GM18951 (cell line): ENCODE data around the gene MYL5.

Source experiments
- POLR2A ChIP-seq: IDR thresholded peaks from 4 replicates; pipeline ENCODE4 v1.6.1; 2011; ENCODE audit warnings: mild to moderate bottlenecking; ENCODE audit not compliant: insufficient read length, insufficient read depth; ENCODE audit errors: extremely low read depth
- in situ Hi-C: fragments of 300-500 bp; cut with MboI; formaldehyde crosslinking; loops from one replicate; pipeline ENCODE4 v1.12.0; 2022; ENCODE audit warnings: low sequenced_read_pairs, mixed read lengths, inconsistent platforms; ENCODE audit not compliant: unreplicated experiment

The MYL5 gene

GRCh38 chr4:650461-650860, 23.9 kb upstream of the MYL5 start:
- in situ Hi-C loops = no loop called here
- TF ChIP-seq POLR2A = no peak

GRCh38 chr4:650951-651883, 23.1 kb upstream of the MYL5 start:
- TF ChIP-seq POLR2A = no peak
- in situ Hi-C loops = no loop called here

GRCh38 chr4:651884-652642, 22.3 kb upstream of the MYL5 start:
- in situ Hi-C loops = no loop called here
- TF ChIP-seq POLR2A = no peak

GRCh38 chr4:653080-653821, 21.1 kb upstream of the MYL5 start:
- in situ Hi-C loops = no loop called here
- no peak for TF ChIP-seq POLR2A

GRCh38 chr4:653831-654502, 20.4 kb upstream of the MYL5 start:
- in situ Hi-C loops = no loop called here
- TF ChIP-seq POLR2A = no peak

GRCh38 chr4:654503-654845, 19.9 kb upstream of the MYL5 start:
- TF ChIP-seq POLR2A = no peak

GRCh38 chr4:654871-655463, 19.4 kb upstream of the MYL5 start:
- no peak for TF ChIP-seq POLR2A
- in situ Hi-C loops = no loop called here

More at GRCh38 chr4:654503-654845, 19.9 kb upstream of the MYL5 start:
- in situ Hi-C loops = no loop called here

GRCh38 chr4:655464-656151, 18.7 kb upstream of the MYL5 start:
- in situ Hi-C loops = no loop called here
- TF ChIP-seq POLR2A = no peak

GRCh38 chr4:656436-657337, 17.7 kb upstream of the MYL5 start:
- in situ Hi-C loops = no loop called here
- TF ChIP-seq POLR2A = no peak

GRCh38 chr4:657338-657833, 17.0 kb upstream of the MYL5 start:
- no peak for TF ChIP-seq POLR2A
- in situ Hi-C loops = no loop called here
